Stimulated activated effector memory CD8-positive, alpha-beta T cell treated with anti-CD3 and anti-CD28 coated beads, Interleukin-12 subunit alpha, Interleukin-12 subunit beta, amount 100 ng/mL, for 72 hours (primary cell): ENCODE results near the gene WNK2.
"Not testable (repeated sequence)": the region's sequence is repeated elsewhere in the genome, so short reads cannot be mapped to it uniquely, and the experiment has no call there.

Experiments
- ATAC-seq: fragments of 150-1000 bp; cut with Tn5 transposase; 2 replicates; pipeline ENCODE4 v1.10.0; 2021
- DNase-seq, 2 donors: peaks; one replicate each; pipeline ENCODE4 v3.0.0; 2021 to 2022; ENCODE audit warnings: low spot score in 2 of 2
- H3K27ac Mint-ChIP-seq: one replicate; pipeline ENCODE4 v1.8.0; 2022; ENCODE audit warnings: mild to moderate bottlenecking, mixed read lengths
- H3K36me3 Mint-ChIP-seq: one replicate; pipeline ENCODE4 v1.8.0; 2022; ENCODE audit warnings: mild to moderate bottlenecking, mixed read lengths
- H3K4me1 Mint-ChIP-seq: one replicate; pipeline ENCODE4 v1.8.0; 2022; ENCODE audit warnings: mixed read lengths
- H3K4me3 Mint-ChIP-seq: one replicate; pipeline ENCODE4 v1.8.0; 2022; ENCODE audit warnings: mild to moderate bottlenecking, mixed read lengths
- H3K9me3 Mint-ChIP-seq: one replicate; pipeline ENCODE4 v1.8.0; 2022; ENCODE audit warnings: mixed read lengths

The WNK2 gene

DNA sequence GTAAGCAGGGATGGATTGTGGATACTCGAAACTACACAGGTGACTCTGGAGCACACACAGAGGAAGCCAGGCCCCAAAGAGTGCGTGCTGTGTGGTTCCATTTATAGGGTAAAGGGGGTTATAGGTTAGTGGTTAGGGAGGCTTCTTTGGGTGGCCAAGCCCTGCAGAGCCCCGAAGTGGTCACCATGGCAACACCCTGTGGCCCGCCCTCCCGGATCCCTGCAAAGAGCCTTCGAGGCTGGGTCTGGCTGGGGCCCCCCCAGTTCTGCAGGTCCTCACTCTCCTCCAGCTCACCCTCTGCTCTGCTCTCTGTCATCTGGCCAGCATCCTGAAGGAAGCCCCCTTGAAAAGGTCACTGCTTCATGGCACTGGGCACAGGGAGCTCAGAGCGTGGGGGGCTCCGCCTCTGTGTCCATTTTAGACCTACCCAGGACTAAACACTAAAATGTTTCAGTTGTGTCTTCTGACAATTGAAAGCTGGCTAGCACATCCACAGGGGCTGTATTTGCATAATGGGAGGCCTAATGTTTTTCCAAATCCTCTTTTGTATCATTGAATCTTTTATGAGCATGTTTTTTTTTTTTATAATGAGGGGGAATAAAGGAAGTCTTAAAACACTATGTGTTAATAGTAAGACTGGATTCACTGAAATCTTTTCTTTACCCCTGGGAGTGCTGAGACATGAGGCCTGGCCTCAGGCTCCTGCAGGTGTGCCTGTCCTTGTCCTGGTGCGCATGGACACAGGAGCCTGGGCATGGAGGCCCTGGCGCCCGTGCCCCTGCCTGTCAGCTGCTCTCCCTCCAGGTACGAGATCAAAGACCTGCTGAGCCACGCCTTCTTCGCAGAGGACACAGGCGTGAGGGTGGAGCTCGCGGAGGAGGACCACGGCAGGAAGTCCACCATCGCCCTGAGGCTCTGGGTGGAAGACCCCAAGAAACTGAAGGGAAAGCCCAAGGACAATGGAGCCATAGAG lies 55.3 kb downstream of the WNK2 start:
- no peaks in the 10 kb centered on the region for H3K36me3 Mint-ChIP-seq
- no peak for ATAC-seq
- peaks cover 2% of the 10 kb centered on the region for H3K9me3 Mint-ChIP-seq

GRCh38 chr9:93240891-93241334 lies 57.0 kb downstream of the WNK2 start:
- DNase-seq (no peak), ATAC-seq (no peak)
- Mint-ChIP-seq H3K4me1 (peaks cover 40% of the 10 kb centered on the region), H3K4me3 (no peak overlapping the region), H3K27ac (no peak overlapping the region), H3K9me3 (peaks cover 2% of the 10 kb centered on the region), H3K36me3 (no peaks in the 10 kb centered on the region)

More for the DNA sequence above, 55.3 kb downstream of the WNK2 start:
- no peak for DNase-seq
- Mint-ChIP-seq H3K4me1 (peaks cover 32% of the 10 kb centered on the region), H3K27ac (no peak overlapping the region), H3K4me3 (no peak overlapping the region)

GRCh38 chr9:93243112-93243511 lies 59.2 kb downstream of the WNK2 start:
- H3K9me3 Mint-ChIP-seq = no peaks in the 10 kb centered on the region
- DNase-seq (no peak), ATAC-seq (no peak)
- no peak overlapping the region for H3K4me3 Mint-ChIP-seq
- no peak overlapping the region for H3K27ac Mint-ChIP-seq
- peaks cover 23% of the 10 kb centered on the region for H3K4me1 Mint-ChIP-seq
- H3K36me3 Mint-ChIP-seq = no peaks in the 10 kb centered on the region

GRCh38 chr9:93244101-93244500 lies 60.2 kb downstream of the WNK2 start:
- no peak overlapping the region for H3K27ac Mint-ChIP-seq
- no peak overlapping the region for H3K4me3 Mint-ChIP-seq
- DNase-seq (no peak), ATAC-seq (no peak)
- H3K36me3 Mint-ChIP-seq = no peaks in the 10 kb centered on the region
- H3K9me3 Mint-ChIP-seq = no peaks in the 10 kb centered on the region
- peaks cover 21% of the 10 kb centered on the region for H3K4me1 Mint-ChIP-seq

GRCh38 chr9:93244510-93245436 lies 60.8 kb downstream of the WNK2 start:
- Mint-ChIP-seq H3K9me3 (no peaks in the 10 kb centered on the region), H3K4me1 (peaks cover 14% of the 10 kb centered on the region), H3K27ac (peak overlapping the region; percentile 37), H3K36me3 (no peaks in the 10 kb centered on the region), H3K4me3 (peak overlapping the region; percentile 3)
- no peak for DNase-seq
- peak; percentile 23 for ATAC-seq

- Mint-ChIP-seq H3K9me3 (no peaks in the 10 kb centered on the region), H3K4me1 (peaks cover 14% of the 10 kb centered on the region), H3K36me3 (no peaks in the 10 kb centered on the region), H3K4me3 (peak overlapping the region; percentile 3), H3K27ac (peak overlapping the region; percentile 37)
- DNase-seq (no peak), ATAC-seq (peak; percentile 14)
These were observed 61.6 kb downstream of the WNK2 start for GRCh38 chr9:93245437-93245970.

GRCh38 chr9:93246111-93246510 lies 62.2 kb downstream of the WNK2 start:
- no peak for DNase-seq
- Mint-ChIP-seq H3K27ac (peak overlapping the region; percentile 20), H3K4me1 (peaks cover 14% of the 10 kb centered on the region), H3K4me3 (no peak overlapping the region), H3K9me3 (no peaks in the 10 kb centered on the region), H3K36me3 (no peaks in the 10 kb centered on the region)
- no peak for ATAC-seq

GRCh38 chr9:93246526-93246925 lies 62.6 kb downstream of the WNK2 start:
- Mint-ChIP-seq H3K9me3 (no peaks in the 10 kb centered on the region), H3K4me3 (no peak overlapping the region), H3K4me1 (peaks cover 14% of the 10 kb centered on the region), H3K36me3 (no peaks in the 10 kb centered on the region), H3K27ac (peak overlapping the region; percentile 20)
- ATAC-seq (no peak), DNase-seq (no peak)

- peaks cover 14% of the 10 kb centered on the region for H3K4me1 Mint-ChIP-seq
- ATAC-seq (no peak), DNase-seq (no peak)
- H3K9me3 Mint-ChIP-seq = no peaks in the 10 kb centered on the region
- H3K36me3 Mint-ChIP-seq = no peaks in the 10 kb centered on the region
- no peak overlapping the region for H3K4me3 Mint-ChIP-seq
- H3K27ac Mint-ChIP-seq = no peak overlapping the region
These were observed 63.3 kb downstream of the WNK2 start for GRCh38 chr9:93247099-93247865.

GRCh38 chr9:93247892-93248291 lies 64.0 kb downstream of the WNK2 start:
- H3K9me3 Mint-ChIP-seq = no peaks in the 10 kb centered on the region
- ATAC-seq (no peak), DNase-seq (no peak)
- H3K27ac Mint-ChIP-seq = no peak overlapping the region
- H3K36me3 Mint-ChIP-seq = no peaks in the 10 kb centered on the region
- H3K4me1 Mint-ChIP-seq = peaks cover 14% of the 10 kb centered on the region
- H3K4me3 Mint-ChIP-seq = no peak overlapping the region

DNA sequence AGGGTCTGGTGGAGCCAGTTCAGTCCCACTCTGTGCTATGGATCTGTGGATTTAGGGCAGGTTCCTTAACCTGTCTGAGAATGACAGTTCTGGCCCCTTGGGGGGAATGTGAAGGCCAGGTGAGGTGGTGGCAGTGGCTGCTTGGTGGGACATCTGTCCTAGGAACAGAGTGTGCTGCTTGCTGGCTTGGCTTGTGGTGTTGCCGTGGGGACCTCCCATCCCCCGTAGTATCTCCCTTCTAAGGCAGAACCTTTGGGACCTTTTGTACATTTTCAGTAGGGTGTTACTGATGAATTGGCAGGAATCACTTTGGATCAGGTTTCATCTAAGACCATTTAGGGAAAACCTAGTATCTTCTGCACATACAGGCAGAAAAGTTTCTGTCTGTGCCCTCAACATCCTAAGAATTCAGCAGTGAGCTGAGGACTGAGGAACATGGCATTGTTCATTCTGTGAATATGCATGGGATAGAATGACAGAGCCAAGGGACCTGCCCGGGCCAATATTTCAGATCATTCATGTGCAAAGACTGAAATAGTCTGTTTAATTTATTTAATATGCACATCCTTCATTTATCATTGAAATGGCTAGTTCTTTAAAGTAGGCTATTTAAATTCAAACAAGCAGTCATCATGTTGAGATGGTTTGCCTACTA lies 64.6 kb downstream of the WNK2 start:
- DNase-seq = no peak
- H3K4me1 Mint-ChIP-seq = peaks cover 14% of the 10 kb centered on the region
- H3K9me3 Mint-ChIP-seq = no peaks in the 10 kb centered on the region

GRCh38 chr9:93250185-93250584 lies 66.2 kb downstream of the WNK2 start:
- H3K4me1 Mint-ChIP-seq = peaks cover 12% of the 10 kb centered on the region
- DNase-seq = no peak
- no peak for ATAC-seq
- no peak overlapping the region for H3K4me3 Mint-ChIP-seq
- H3K36me3 Mint-ChIP-seq = no peaks in the 10 kb centered on the region
- no peaks in the 10 kb centered on the region for H3K9me3 Mint-ChIP-seq
- H3K27ac Mint-ChIP-seq = no peak overlapping the region

More for the DNA sequence above, 64.6 kb downstream of the WNK2 start:
- H3K27ac Mint-ChIP-seq = no peak overlapping the region
- H3K36me3 Mint-ChIP-seq = no peaks in the 10 kb centered on the region
- no peak for ATAC-seq
- no peak overlapping the region for H3K4me3 Mint-ChIP-seq

- not testable (repeated sequence) for H3K4me1 Mint-ChIP-seq, DNase-seq, ATAC-seq, H3K4me3 Mint-ChIP-seq, H3K36me3 Mint-ChIP-seq, H3K27ac Mint-ChIP-seq, H3K9me3 Mint-ChIP-seq
These were observed 67.4 kb downstream of the WNK2 start for GRCh38 chr9:93251309-93251708.

DNA sequence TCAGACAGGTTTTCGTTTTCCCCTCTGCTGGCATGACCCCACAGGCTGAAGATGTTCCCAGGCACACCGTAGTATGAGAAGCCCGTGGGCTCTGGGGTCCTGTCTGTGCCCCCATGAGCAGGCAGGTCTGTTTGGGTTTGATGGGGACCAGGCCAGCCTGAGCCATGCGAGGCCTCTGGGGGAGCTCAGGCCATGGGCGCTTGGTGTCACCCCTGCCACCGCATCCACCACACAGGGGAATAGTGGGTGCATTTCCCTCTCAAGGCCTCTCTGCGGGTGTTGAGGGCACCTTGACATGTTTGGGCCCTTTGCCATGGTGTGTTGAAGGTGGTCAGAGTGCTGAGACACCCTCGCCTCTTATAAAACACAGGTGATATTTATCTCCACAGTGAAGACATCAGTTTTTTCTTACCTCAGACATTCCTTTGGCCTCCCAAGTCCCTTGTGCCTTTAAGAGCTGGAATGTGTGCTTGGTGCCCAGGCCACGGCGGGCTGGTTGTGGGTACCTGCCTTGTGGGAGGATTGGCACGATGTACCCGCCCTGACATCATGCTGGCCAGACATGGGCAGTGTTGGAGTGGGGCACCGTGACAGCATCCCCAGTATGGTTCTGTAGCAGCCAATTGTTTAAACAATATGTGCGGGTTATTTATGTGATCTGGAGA lies 68.3 kb downstream of the WNK2 start:
- DNase-seq = no peak
- H3K36me3 Mint-ChIP-seq = no peaks in the 10 kb centered on the region
- no peaks in the 10 kb centered on the region for H3K4me1 Mint-ChIP-seq
- H3K4me3 Mint-ChIP-seq = no peak overlapping the region
- ATAC-seq = no peak
- no peak overlapping the region for H3K27ac Mint-ChIP-seq
- no peaks in the 10 kb centered on the region for H3K9me3 Mint-ChIP-seq
